Measurements from ENCODE around the gene OLIG2.

The OLIG2 gene

DNA sequence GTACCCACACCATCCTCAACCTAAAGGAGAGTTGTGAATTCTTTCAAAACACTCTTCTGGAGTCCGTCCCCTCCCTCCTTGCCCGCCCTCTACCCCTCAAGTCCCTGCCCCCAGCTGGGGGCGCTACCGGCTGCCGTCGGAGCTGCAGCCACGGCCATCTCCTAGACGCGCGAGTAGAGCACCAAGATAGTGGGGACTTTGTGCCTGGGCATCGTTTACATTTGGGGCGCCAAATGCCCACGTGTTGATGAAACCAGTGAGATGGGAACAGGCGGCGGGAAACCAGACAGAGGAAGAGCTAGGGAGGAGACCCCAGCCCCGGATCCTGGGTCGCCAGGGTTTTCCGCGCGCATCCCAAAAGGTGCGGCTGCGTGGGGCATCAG is 638 bp upstream of the OLIG2 start:
- Histone ChIP-seq H3K27me3 (ENCODE audit: control insufficient read depth in 2 of 2, insufficient read depth in 2 of 2, low read length in 2 of 2) (peaks cover 70 to 83% of the 10 kb centered on the region in 2 donors), H3K36me3 (ENCODE audit: control insufficient read depth in 2 of 2, insufficient read depth in 2 of 2, low read length in 2 of 2) (no peaks in the 10 kb centered on the region), H3K4me1 (ENCODE audit: control insufficient read depth in 2 of 2, insufficient read depth in 2 of 2, low read length in 2 of 2) (peaks cover 0 to 5% of the 10 kb centered on the region in 2 donors), H3K27ac (ENCODE audit: low read depth in 2 of 2, low read length in 2 of 2) (no peak overlapping the region), H3K9me3 (ENCODE audit: control insufficient read depth in 2 of 2, low read length in 2 of 2) (no peaks in the 10 kb centered on the region), H3K9ac (ENCODE audit: low read depth in 1 of 2, low read length in 2 of 2) (no peak overlapping the region), H3K4me3 (ENCODE audit: low read length in 2 of 2) (no peak overlapping the region)

DNA sequence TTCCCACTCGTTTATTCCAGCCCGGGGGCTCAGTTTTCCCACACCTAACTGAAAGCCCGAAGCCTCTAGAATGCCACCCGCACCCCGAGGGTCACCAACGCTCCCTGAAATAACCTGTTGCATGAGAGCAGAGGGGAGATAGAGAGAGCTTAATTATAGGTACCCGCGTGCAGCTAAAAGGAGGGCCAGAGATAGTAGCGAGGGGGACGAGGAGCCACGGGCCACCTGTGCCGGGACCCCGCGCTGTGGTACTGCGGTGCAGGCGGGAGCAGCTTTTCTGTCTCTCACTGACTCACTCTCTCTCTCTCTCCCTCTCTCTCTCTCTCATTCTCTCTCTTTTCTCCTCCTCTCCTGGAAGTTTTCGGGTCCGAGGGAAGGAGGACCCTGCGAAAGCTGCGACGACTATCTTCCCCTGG is 716 bp downstream of the OLIG2 start:
- H3K27ac ChIP-seq (ENCODE audit: low read depth in 2 of 2, low read length in 2 of 2) = no peak overlapping the region
- peaks cover 0 to 5% of the 10 kb centered on the region in 2 donors for H3K4me1 ChIP-seq (ENCODE audit: control insufficient read depth in 2 of 2, insufficient read depth in 2 of 2, low read length in 2 of 2)
- peaks cover 74 to 86% of the 10 kb centered on the region in 2 donors for H3K27me3 ChIP-seq (ENCODE audit: control insufficient read depth in 2 of 2, insufficient read depth in 2 of 2, low read length in 2 of 2)
- no peak overlapping the region for H3K4me3 ChIP-seq (ENCODE audit: low read length in 2 of 2)
- no peaks in the 10 kb centered on the region for H3K9me3 ChIP-seq (ENCODE audit: control insufficient read depth in 2 of 2, low read length in 2 of 2)
- H3K36me3 ChIP-seq (ENCODE audit: control insufficient read depth in 2 of 2, insufficient read depth in 2 of 2, low read length in 2 of 2) = no peaks in the 10 kb centered on the region
- H3K9ac ChIP-seq (ENCODE audit: low read depth in 1 of 2, low read length in 2 of 2) = no peak overlapping the region

DNA sequence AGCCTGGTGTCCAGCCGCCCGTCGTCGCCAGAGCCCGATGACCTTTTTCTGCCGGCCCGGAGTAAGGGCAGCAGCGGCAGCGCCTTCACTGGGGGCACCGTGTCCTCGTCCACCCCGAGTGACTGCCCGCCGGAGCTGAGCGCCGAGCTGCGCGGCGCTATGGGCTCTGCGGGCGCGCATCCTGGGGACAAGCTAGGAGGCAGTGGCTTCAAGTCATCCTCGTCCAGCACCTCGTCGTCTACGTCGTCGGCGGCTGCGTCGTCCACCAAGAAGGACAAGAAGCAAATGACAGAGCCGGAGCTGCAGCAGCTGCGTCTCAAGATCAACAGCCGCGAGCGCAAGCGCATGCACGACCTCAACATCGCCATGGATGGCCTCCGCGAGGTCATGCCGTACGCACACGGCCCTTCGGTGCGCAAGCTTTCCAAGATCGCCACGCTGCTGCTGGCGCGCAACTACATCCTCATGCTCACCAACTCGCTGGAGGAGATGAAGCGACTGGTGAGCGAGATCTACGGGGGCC is 1.2 kb downstream of the OLIG2 start:
- Histone ChIP-seq H3K27ac (ENCODE audit: low read depth in 2 of 2, low read length in 2 of 2) (no peak overlapping the region), H3K27me3 (ENCODE audit: control insufficient read depth in 2 of 2, insufficient read depth in 2 of 2, low read length in 2 of 2) (peaks cover 71 to 86% of the 10 kb centered on the region in 2 donors), H3K4me3 (ENCODE audit: low read length in 2 of 2) (peak overlapping the region in 1 of 2 donors; percentile 22), H3K4me1 (ENCODE audit: control insufficient read depth in 2 of 2, insufficient read depth in 2 of 2, low read length in 2 of 2) (peaks cover 0 to 5% of the 10 kb centered on the region in 2 donors), H3K36me3 (ENCODE audit: control insufficient read depth in 2 of 2, insufficient read depth in 2 of 2, low read length in 2 of 2) (no peaks in the 10 kb centered on the region), H3K9ac (ENCODE audit: low read depth in 1 of 2, low read length in 2 of 2) (no peak overlapping the region), H3K9me3 (ENCODE audit: control insufficient read depth in 2 of 2, low read length in 2 of 2) (no peaks in the 10 kb centered on the region)

DNA sequence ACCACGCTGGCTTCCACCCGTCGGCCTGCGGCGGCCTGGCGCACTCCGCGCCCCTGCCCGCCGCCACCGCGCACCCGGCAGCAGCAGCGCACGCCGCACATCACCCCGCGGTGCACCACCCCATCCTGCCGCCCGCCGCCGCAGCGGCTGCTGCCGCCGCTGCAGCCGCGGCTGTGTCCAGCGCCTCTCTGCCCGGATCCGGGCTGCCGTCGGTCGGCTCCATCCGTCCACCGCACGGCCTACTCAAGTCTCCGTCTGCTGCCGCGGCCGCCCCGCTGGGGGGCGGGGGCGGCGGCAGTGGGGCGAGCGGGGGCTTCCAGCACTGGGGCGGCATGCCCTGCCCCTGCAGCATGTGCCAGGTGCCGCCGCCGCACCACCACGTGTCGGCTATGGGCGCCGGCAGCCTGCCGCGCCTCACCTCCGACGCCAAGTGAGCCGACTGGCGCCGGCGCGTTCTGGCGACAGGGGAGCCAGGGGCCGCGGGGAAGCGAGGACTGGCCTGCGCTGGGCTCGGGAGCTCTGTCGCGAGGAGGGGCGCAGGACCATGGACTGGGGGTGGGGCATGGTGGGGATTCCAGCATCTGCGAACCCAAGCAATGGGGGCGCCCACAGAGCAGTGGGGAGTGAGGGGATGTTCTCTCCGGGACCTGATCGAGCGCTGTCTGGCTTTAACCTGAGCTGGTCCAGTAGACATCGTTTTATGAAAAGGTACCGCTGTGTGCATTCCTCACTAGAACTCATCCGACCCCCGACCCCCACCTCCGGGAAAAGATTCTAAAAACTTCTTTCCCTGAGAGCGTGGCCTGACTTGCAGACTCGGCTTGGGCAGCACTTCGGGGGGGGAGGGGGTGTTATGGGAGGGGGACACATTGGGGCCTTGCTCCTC is 1.9 kb downstream of the OLIG2 start:
- Histone ChIP-seq H3K4me3 (ENCODE audit: low read length in 2 of 2) (no peak overlapping the region), H3K36me3 (ENCODE audit: control insufficient read depth in 2 of 2, insufficient read depth in 2 of 2, low read length in 2 of 2) (no peaks in the 10 kb centered on the region), H3K4me1 (ENCODE audit: control insufficient read depth in 2 of 2, insufficient read depth in 2 of 2, low read length in 2 of 2) (peaks cover 0 to 5% of the 10 kb centered on the region in 2 donors), H3K27ac (ENCODE audit: low read depth in 2 of 2, low read length in 2 of 2) (no peak overlapping the region), H3K9me3 (ENCODE audit: control insufficient read depth in 2 of 2, low read length in 2 of 2) (no peaks in the 10 kb centered on the region), H3K9ac (ENCODE audit: low read depth in 1 of 2, low read length in 2 of 2) (no peak overlapping the region), H3K27me3 (ENCODE audit: control insufficient read depth in 2 of 2, insufficient read depth in 2 of 2, low read length in 2 of 2) (peaks cover 70 to 86% of the 10 kb centered on the region in 2 donors)

DNA sequence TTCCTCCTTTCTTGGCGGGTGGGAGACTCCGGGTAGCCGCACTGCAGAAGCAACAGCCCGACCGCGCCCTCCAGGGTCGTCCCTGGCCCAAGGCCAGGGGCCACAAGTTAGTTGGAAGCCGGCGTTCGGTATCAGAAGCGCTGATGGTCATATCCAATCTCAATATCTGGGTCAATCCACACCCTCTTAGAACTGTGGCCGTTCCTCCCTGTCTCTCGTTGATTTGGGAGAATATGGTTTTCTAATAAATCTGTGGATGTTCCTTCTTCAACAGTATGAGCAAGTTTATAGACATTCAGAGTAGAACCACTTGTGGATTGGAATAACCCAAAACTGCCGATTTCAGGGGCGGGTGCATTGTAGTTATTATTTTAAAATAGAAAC is 2.5 kb downstream of the OLIG2 start:
- no peaks in the 10 kb centered on the region for H3K9me3 ChIP-seq (ENCODE audit: control insufficient read depth in 2 of 2, low read length in 2 of 2)
- H3K9ac ChIP-seq (ENCODE audit: low read depth in 1 of 2, low read length in 2 of 2) = no peak overlapping the region
- H3K27ac ChIP-seq (ENCODE audit: low read depth in 2 of 2, low read length in 2 of 2) = no peak overlapping the region
- H3K27me3 ChIP-seq (ENCODE audit: control insufficient read depth in 2 of 2, insufficient read depth in 2 of 2, low read length in 2 of 2) = peaks cover 70 to 81% of the 10 kb centered on the region in 2 donors
- no peak overlapping the region for H3K4me3 ChIP-seq (ENCODE audit: low read length in 2 of 2)
- H3K36me3 ChIP-seq (ENCODE audit: control insufficient read depth in 2 of 2, insufficient read depth in 2 of 2, low read length in 2 of 2) = no peaks in the 10 kb centered on the region
- H3K4me1 ChIP-seq (ENCODE audit: control insufficient read depth in 2 of 2, insufficient read depth in 2 of 2, low read length in 2 of 2) = peaks cover 0 to 5% of the 10 kb centered on the region in 2 donors

DNA sequence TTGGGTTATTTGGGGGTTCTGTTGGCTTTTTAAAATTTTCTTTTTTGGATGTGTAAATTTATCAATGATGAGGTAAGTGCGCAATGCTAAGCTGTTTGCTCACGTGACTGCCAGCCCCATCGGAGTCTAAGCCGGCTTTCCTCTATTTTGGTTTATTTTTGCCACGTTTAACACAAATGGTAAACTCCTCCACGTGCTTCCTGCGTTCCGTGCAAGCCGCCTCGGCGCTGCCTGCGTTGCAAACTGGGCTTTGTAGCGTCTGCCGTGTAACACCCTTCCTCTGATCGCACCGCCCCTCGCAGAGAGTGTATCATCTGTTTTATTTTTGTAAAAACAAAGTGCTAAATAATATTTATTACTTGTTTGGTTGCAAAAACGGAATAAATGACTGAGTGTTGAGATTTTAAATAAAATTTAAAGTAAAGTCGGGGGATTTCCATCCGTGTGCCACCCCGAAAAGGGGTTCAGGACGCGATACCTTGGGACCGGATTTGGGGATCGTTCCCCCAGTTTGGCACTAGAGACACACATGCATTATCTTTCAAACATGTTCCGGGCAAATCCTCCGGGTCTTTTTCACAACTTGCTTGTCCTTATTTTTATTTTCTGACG is 3.1 kb downstream of the OLIG2 start:
- H3K4me1 ChIP-seq (ENCODE audit: control insufficient read depth in 2 of 2, insufficient read depth in 2 of 2, low read length in 2 of 2) = peaks cover 0 to 5% of the 10 kb centered on the region in 2 donors
- H3K4me3 ChIP-seq (ENCODE audit: low read length in 2 of 2) = no peak overlapping the region
- peaks cover 65 to 77% of the 10 kb centered on the region in 2 donors for H3K27me3 ChIP-seq (ENCODE audit: control insufficient read depth in 2 of 2, insufficient read depth in 2 of 2, low read length in 2 of 2)

DNA sequence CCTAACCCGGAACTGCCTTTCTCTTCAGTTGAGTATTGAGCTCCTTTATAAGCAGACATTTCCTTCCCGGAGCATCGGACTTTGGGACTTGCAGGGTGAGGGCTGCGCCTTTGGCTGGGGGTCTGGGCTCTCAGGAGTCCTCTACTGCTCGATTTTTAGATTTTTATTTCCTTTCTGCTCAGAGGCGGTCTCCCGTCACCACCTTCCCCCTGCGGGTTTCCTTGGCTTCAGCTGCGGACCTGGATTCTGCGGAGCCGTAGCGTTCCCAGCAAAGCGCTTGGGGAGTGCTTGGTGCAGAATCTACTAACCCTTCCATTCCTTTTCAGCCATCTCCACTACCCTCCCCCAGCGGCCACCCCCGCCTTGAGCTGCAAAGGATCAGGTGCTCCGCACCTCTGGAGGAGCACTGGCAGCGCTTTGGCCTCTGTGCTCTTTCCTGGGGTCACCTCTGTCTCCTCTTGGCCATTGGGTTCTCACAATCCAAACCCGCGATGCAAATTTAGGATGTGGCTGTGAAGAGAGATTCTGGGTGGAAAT is 3.7 kb downstream of the OLIG2 start:
- Histone ChIP-seq H3K27me3 (ENCODE audit: control insufficient read depth in 2 of 2, insufficient read depth in 2 of 2, low read length in 2 of 2) (peaks cover 64 to 77% of the 10 kb centered on the region in 2 donors), H3K9ac (ENCODE audit: low read depth in 1 of 2, low read length in 2 of 2) (no peak overlapping the region), H3K4me3 (ENCODE audit: low read length in 2 of 2) (no peak overlapping the region), H3K4me1 (ENCODE audit: control insufficient read depth in 2 of 2, insufficient read depth in 2 of 2, low read length in 2 of 2) (peaks cover 0 to 5% of the 10 kb centered on the region in 2 donors), H3K9me3 (ENCODE audit: control insufficient read depth in 2 of 2, low read length in 2 of 2) (no peaks in the 10 kb centered on the region), H3K27ac (ENCODE audit: low read depth in 2 of 2, low read length in 2 of 2) (no peak overlapping the region), H3K36me3 (ENCODE audit: control insufficient read depth in 2 of 2, insufficient read depth in 2 of 2, low read length in 2 of 2) (no peaks in the 10 kb centered on the region)

More for the DNA sequence above, 3.1 kb downstream of the OLIG2 start:
- H3K9me3 ChIP-seq (ENCODE audit: control insufficient read depth in 2 of 2, low read length in 2 of 2) = no peaks in the 10 kb centered on the region
- no peaks in the 10 kb centered on the region for H3K36me3 ChIP-seq (ENCODE audit: control insufficient read depth in 2 of 2, insufficient read depth in 2 of 2, low read length in 2 of 2)
- H3K9ac ChIP-seq (ENCODE audit: low read depth in 1 of 2, low read length in 2 of 2) = no peak overlapping the region
- no peak overlapping the region for H3K27ac ChIP-seq (ENCODE audit: low read depth in 2 of 2, low read length in 2 of 2)

DNA sequence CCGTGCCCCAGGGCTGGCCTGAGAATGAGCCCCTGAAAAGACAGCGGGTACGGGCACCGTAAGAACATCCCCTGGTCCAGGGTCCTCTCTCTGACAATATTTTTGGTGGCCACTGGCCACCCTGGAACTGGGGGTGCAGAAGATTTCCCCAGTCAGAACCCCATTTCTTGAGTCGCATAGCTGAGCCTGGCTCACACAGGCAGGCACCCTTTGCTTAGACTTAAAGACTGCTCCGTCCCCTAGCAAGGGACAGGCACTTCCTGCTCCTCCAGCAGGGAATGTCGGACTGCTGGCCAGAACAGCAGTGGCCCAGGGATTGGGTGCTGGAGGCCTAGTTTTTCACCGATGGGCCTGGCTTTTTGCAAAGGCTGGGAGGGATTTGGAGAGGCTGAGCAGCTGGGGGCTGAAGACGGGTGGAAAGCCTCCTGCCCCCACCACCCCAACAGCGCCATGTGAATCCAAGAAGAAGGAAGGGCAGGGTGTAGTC is 4.3 kb downstream of the OLIG2 start:
- Histone ChIP-seq H3K9me3 (ENCODE audit: control insufficient read depth in 2 of 2, low read length in 2 of 2) (no peaks in the 10 kb centered on the region), H3K27me3 (ENCODE audit: control insufficient read depth in 2 of 2, insufficient read depth in 2 of 2, low read length in 2 of 2) (peaks cover 59 to 72% of the 10 kb centered on the region in 2 donors), H3K9ac (ENCODE audit: low read depth in 1 of 2, low read length in 2 of 2) (no peak overlapping the region), H3K4me3 (ENCODE audit: low read length in 2 of 2) (no peak overlapping the region), H3K27ac (ENCODE audit: low read depth in 2 of 2, low read length in 2 of 2) (no peak overlapping the region), H3K36me3 (ENCODE audit: control insufficient read depth in 2 of 2, insufficient read depth in 2 of 2, low read length in 2 of 2) (no peaks in the 10 kb centered on the region), H3K4me1 (ENCODE audit: control insufficient read depth in 2 of 2, insufficient read depth in 2 of 2, low read length in 2 of 2) (peaks cover 0 to 5% of the 10 kb centered on the region in 2 donors)

DNA sequence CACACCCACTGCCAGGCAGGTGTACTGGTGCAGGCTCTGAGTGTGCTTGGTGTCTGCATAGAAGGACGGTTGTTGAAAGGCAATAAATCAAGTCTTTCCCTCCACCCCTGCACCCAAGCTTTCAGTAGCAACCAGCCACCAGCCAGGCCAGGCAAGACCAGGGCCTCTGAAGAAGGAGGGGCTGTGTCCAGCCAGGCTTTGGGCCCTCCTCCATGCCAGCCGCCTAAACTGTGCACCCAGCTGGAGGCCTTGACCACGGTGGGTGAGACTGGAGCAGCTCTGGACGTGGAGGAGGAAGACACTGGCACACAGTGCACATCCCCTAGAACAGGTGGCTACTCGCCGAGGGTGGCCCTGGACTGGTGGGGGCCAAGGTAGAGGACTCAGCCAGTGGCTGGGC is 4.9 kb downstream of the OLIG2 start:
- Histone ChIP-seq H3K27me3 (ENCODE audit: control insufficient read depth in 2 of 2, insufficient read depth in 2 of 2, low read length in 2 of 2) (peaks cover 53 to 69% of the 10 kb centered on the region in 2 donors), H3K36me3 (ENCODE audit: control insufficient read depth in 2 of 2, insufficient read depth in 2 of 2, low read length in 2 of 2) (no peaks in the 10 kb centered on the region), H3K9me3 (ENCODE audit: control insufficient read depth in 2 of 2, low read length in 2 of 2) (no peaks in the 10 kb centered on the region), H3K9ac (ENCODE audit: low read depth in 1 of 2, low read length in 2 of 2) (no peak overlapping the region), H3K27ac (ENCODE audit: low read depth in 2 of 2, low read length in 2 of 2) (no peak overlapping the region), H3K4me3 (ENCODE audit: low read length in 2 of 2) (no peak overlapping the region), H3K4me1 (ENCODE audit: control insufficient read depth in 2 of 2, insufficient read depth in 2 of 2, low read length in 2 of 2) (peaks cover 0 to 5% of the 10 kb centered on the region in 2 donors)

Measured in mucosa of rectum (tissue), 2 donors.